Activated CD8-positive, alpha-beta memory T cell treated with anti-CD3 and anti-CD28 coated beads, Interleukin-2, amount 50 U/mL, for 24 hours (primary cell): ENCODE results near the gene COL19A1.

Experiments
- DNase-seq: peaks from one replicate; pipeline ENCODE4 v3.0.0-alpha.2; 2020; ENCODE audit errors: extremely low read depth

Gene COL19A1

GRCh38 chr6:70059039-70059719, 192.8 kb downstream of the COL19A1 start:
- no peak for DNase-seq

DNA sequence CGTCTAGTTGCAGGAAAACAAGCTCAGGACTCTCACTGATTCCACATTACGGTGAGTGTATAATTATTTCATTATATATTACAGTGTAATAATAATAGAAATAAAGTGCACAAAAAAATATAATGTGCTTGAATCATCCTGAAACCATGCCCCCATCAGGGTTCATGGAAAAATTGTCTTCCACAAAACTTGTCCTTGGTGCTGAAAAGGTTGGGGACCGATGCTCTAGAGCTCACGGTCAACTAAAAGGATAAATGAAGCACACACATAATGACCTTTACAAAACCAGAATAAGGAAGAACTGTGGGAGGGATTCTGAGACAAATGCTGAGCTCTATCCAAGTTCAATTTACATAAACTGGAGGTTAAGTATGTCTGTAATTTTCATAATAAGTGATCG, 194.3 kb downstream of the COL19A1 start:
- no peak for DNase-seq

- no peak for DNase-seq
These were observed 195.2 kb downstream of the COL19A1 start for GRCh38 chr6:70061546-70061945.

DNA sequence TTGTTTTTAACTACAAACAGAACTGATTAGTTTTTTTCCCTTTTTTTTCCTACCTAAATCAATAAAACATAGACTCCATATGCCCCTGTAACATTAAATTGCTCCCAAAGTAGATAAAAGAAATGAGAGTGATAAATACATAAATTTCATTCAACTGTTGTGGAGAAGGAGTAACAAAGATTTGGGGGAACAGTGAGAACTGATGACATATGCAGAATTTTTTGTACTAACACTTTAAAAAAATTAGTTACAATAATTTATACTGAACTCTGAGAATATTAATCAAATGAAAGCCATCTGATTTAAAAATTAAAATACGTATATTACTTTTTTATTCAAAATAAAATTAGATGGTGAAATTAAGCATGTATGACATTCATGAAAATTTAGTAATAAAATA, 195.7 kb downstream of the COL19A1 start:
- DNase-seq = no peak

GRCh38 chr6:70072540-70073179, 206.3 kb downstream of the COL19A1 start:
- no peak for DNase-seq

GRCh38 chr6:70073637-70074036, 207.3 kb downstream of the COL19A1 start:
- no peak for DNase-seq

DNA sequence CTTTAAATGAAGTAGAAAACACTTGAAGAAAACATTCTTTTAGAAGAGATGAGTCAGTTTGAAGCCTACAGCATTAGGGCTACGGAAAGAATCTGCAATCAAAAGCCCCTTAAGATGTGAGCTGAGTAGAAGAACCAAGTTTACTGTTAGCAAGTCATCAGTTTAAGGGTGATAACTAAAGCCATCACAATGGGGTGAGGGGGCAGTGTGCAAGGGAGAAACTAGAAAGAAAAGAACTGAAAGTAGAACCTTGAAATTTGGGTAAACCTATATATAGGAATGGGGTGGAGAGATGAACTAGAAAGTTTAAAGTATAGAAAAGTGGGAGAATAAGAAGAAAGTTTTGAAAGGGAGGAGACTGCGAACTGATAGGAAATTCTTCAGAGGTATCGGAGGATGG, 212.9 kb downstream of the COL19A1 start:
- no peak for DNase-seq

DNA sequence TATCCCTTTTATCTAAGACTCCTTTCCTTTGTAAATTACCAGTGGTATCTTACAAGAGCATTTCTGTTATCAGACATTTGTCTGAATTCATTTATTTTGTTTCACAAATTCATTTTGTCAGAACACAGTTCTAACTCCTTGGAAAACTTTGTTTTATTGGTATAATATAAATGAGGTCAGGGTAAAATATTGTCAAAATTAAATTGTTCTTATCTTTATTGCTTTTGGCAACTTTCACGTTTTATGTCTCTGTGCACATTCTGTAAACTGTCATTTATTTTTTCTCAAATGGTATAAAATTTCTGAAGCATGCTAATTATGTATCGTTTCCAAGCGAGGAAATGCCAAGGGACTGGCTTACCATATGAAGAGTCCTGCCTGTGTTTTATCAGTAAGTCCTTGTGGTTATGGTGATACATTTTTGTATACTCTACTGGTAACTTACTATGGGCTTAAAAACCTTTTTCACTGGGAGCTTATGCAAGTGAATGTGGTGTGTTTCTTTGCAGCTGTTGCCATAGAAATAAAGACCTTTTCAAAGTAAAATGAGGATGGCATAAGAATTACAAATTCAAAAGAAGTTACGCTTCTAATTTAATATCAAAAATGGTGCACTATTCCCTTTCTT, 214.2 kb downstream of the COL19A1 start:
- DNase-seq = no peak

GRCh38 chr6:70082830-70083229, 216.5 kb downstream of the COL19A1 start:
- DNase-seq = no peak

DNA sequence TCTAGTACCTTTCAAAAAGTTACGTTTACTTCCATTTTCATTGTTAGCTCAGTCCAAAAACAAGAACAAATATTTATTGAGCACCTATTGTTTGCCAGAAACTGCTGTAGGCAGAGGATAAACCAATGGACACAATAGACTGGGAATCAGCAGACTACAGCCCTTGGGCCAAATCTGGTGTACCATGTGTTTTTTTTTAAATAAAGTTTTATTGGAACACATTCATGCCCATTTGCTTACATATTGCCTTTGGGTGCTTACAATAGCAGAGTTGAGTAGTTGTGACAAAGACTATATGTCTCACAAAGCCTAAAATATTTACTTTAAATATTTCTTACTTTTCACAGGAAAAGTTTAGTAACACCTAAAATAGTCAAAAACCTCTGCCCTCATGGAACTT, 220.4 kb downstream of the COL19A1 start:
- DNase-seq = no peak

- no peak for DNase-seq
These were observed 227.8 kb downstream of the COL19A1 start for GRCh38 chr6:70094156-70094555.

- no peak for DNase-seq
These were observed 233.4 kb downstream of the COL19A1 start for GRCh38 chr6:70099732-70100131.

DNA sequence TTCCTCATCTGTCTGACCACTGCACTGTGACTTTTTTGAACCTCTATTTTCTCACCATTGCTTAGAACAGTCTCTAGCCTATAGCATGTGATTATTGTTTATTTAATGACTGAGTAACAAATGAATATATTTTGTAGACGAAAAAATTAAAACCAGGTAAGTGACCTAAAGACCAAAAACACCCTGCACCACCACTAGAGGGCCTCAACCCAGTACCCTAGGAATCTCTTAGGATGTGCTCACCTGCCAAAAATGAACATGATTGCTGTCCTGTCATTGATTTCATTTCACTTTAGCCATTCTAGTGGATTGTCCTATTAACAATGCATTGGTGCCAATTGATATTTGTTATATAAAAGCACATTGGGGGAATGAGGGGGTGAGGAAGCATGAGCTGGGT, 237.4 kb downstream of the COL19A1 start:
- DNase-seq = no peak

GRCh38 chr6:70107852-70108629, 241.7 kb downstream of the COL19A1 start:
- no peak for DNase-seq

DNA sequence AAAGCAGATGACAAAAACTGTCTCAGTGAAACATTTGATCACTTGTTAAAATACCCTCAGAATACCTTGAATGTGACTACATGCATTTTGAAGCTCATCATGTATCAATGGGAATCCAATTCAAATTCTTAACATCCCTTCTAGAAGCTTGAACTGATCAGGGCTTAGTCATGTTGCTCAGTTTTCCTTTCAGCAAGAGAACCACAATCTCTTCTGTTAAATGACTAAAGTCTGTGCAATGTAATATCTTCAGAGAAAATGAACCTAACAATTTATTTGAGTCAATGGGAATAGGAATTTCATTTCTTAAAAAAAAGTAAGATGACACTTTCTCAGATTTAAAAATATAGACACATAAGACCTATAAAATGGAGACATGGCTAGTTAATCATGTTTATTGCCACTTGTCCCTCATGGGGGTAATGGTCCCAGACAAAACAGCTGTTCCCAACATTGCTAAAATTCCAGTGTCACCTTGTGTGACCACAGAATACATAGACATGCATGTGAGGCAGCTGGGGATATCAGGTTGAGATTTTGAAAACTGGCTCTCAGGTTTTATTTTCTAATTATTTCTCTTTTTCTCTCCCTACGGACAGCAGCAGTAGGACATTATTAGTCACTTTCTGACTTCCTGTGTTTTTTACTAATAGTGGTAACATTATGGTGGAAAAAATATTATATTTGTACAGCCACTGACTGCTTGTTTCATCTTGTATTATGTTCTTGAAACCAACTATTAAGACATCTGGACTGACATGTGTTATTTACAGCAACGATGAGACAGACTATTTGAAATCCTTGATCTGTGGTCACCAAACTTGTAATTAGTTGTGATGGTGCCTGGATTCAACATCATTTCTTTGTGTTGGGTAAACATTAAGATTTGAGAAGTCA, 244.0 kb downstream of the COL19A1 start:
- no peak for DNase-seq

GRCh38 chr6:70111737-70112136, 245.4 kb downstream of the COL19A1 start:
- DNase-seq = no peak

DNA sequence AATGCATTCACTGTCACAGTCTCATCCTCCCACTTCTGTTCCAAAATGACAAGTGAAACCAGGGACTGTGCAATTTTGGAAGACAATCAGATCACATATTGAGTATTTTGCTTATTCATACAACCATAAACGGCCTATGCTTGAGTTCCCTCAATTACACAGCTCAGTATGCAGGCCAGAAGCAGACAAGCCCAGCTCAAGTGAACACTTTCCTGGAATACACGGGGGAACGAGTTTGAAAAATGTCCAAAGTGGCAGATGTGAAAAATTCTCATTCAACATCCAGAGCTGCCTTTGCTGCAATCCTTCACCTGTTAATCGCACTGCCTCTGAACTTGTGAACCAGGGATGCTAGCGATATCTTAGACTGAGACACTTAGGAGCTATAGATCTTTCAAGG, 246.4 kb downstream of the COL19A1 start:
- DNase-seq = no peak

DNA sequence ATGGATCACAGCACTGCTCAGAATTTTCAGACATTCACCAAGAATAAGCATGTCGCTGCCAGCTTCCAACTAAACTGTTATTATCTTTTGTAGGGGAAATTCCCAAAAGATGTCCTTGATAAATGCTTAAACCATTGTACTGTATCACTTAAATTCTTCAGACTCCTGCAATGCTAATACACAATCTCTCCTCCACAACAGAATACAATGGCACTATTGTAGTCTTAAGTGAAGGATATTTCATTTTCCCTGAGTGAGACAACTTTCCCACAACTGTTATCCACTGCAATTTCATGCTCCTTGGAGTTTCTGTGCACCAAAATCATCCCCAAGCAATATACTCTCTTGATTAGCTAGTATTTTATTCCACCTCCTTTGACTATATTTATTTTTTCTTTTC, 246.8 kb downstream of the COL19A1 start:
- no peak for DNase-seq

DNA sequence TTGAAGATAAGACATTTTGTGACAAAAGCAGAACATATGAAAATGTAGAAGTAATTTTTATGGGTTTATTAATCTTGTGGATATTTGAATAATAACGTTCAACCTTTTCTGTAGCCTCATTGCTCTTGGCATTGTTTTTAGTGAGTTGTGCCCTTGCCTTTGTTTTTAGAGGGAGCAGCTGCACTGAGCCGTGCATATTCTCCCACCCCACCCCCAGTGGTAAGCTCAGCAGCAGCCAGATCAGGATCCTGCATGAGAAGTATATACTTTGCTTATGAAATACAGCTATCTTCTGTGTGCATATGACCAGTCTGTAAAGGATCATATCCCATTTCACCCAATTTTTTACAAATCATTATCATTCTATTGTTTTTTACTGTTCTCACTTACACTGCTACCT, 252.3 kb downstream of the COL19A1 start:
- no peak for DNase-seq

GRCh38 chr6:70119218-70119835, 253.0 kb downstream of the COL19A1 start:
- DNase-seq = no peak

GRCh38 chr6:70124443-70124842, 258.1 kb downstream of the COL19A1 start:
- no peak for DNase-seq
